ENCODE data around the gene STIL.

Gene STIL

GRCh38 chr1:47235241-47235681 lies 78.7 kb downstream of the STIL start:
- DNase-seq (ENCODE audit: low read depth): no peak

- no peak for DNase-seq (ENCODE audit: low read depth)
Observed at GRCh38 chr1:47233186-47233585, 80.8 kb downstream of the STIL start.

- DNase-seq (ENCODE audit: low read depth): no peak
Observed at GRCh38 chr1:47232187-47232874, 81.6 kb downstream of the STIL start, which contains the start of gene TAL1. Gene TAL1, minus strand, starts transcription at chr1:47232225. Its CDS starts 6,337 bp downstream, at chr1:47225888.

- DNase-seq (ENCODE audit: low read depth): peak; percentile 41
Observed at GRCh38 chr1:47231301-47232186, 82.4 kb downstream of the STIL start.

GRCh38 chr1:47230692-47231300 lies 83.2 kb downstream of the STIL start:
- no peak for DNase-seq (ENCODE audit: low read depth)

- DNase-seq (ENCODE audit: low read depth): no peak
Observed at GRCh38 chr1:47229886-47230691, 83.9 kb downstream of the STIL start.

GRCh38 chr1:47229031-47229885 lies 84.7 kb downstream of the STIL start:
- no peak for DNase-seq (ENCODE audit: low read depth)

- DNase-seq (ENCODE audit: low read depth): no peak
Observed at GRCh38 chr1:47228644-47229030, 85.3 kb downstream of the STIL start.

- DNase-seq (ENCODE audit: low read depth): no peak
Observed at GRCh38 chr1:47227341-47228232, 86.4 kb downstream of the STIL start.

- DNase-seq (ENCODE audit: low read depth): no peak
Observed at GRCh38 chr1:47226839-47227215, 87.1 kb downstream of the STIL start.

- DNase-seq (ENCODE audit: low read depth): no peak
Observed at GRCh38 chr1:47226121-47226838, 87.7 kb downstream of the STIL start.

GRCh38 chr1:47225430-47226100 lies 88.4 kb downstream of the STIL start:
- DNase-seq (ENCODE audit: low read depth): no peak

GRCh38 chr1:47224676-47225399 lies 89.1 kb downstream of the STIL start:
- DNase-seq (ENCODE audit: low read depth): no peak

GRCh38 chr1:47223921-47224675 lies 89.8 kb downstream of the STIL start:
- DNase-seq (ENCODE audit: low read depth): no peak

GRCh38 chr1:47223174-47223920 lies 90.6 kb downstream of the STIL start:
- no peak for DNase-seq (ENCODE audit: low read depth)

GRCh38 chr1:47222476-47222875 lies 91.5 kb downstream of the STIL start:
- no peak for DNase-seq (ENCODE audit: low read depth)
